AG09319 (cell line): ENCODE results near the gene CGB2.
"Not testable (repeated sequence)": the region's sequence is repeated elsewhere in the genome, so short reads cannot be mapped to it uniquely, and the experiment has no call there.

Source experiments
- DNase-seq: peaks from one replicate; pipeline ENCODE4 v3.0.0-alpha.2; 2010; ENCODE audit warnings: low read depth; ENCODE audit errors: extremely low read depth
- CTCF ChIP-seq: IDR thresholded peaks from 2 replicates; pipeline ENCODE4 v1.5.1; 2011; ENCODE audit warnings: low read depth, mild to moderate bottlenecking, inconsistent platforms, low read length, moderate library complexity

CGB2 gene

GRCh38 chr19:49031642-49032301, at the start of gene CGB2:
Gene CGB2 (plus strand): TSS chr19:49031890. CDS start chr19:49032096, 206 bp downstream.
- not testable (repeated sequence) for DNase-seq

GRCh38 chr19:48982280-48982679, 49.4 kb upstream of the CGB2 start:
- no peak for TF ChIP-seq CTCF
- no peak for DNase-seq

GRCh38 chr19:48985711-48986110, 46.0 kb upstream of the CGB2 start:
- no peak for DNase-seq
- TF ChIP-seq CTCF: no peak

- no peak for TF ChIP-seq CTCF
- no peak for DNase-seq
Observed at GRCh38 chr19:48986211-48986610, 45.5 kb upstream of the CGB2 start.

GRCh38 chr19:48987323-48987722, 44.4 kb upstream of the CGB2 start:
- DNase-seq: no peak
- no peak for TF ChIP-seq CTCF

- no peak for DNase-seq
- no peak for TF ChIP-seq CTCF
Observed at GRCh38 chr19:48988286-48988685, 43.4 kb upstream of the CGB2 start.

GRCh38 chr19:48988860-48989259, 42.8 kb upstream of the CGB2 start:
- no peak for DNase-seq
- TF ChIP-seq CTCF: no peak

- TF ChIP-seq CTCF: no peak
- DNase-seq: no peak
Observed at GRCh38 chr19:48989701-48990291, 41.9 kb upstream of the CGB2 start.
